GM21390 (cell line): ENCODE measurements around the gene CLDN6.
"Not testable (repeated sequence)": the region's sequence is repeated elsewhere in the genome, so short reads cannot be mapped to it uniquely, and the experiment has no call there.

ENCODE experiments used
- ATAC-seq: cut with Tn5 transposase; IDR thresholded peaks from one replicate; pipeline ENCODE4 v1.9.1; 2021; ENCODE audit not compliant: unreplicated experiment

CLDN6 gene

GRCh38 chr16:3052571-3053329 is 34.8 kb upstream of the CLDN6 start:
- not testable (repeated sequence) for ATAC-seq

DNA sequence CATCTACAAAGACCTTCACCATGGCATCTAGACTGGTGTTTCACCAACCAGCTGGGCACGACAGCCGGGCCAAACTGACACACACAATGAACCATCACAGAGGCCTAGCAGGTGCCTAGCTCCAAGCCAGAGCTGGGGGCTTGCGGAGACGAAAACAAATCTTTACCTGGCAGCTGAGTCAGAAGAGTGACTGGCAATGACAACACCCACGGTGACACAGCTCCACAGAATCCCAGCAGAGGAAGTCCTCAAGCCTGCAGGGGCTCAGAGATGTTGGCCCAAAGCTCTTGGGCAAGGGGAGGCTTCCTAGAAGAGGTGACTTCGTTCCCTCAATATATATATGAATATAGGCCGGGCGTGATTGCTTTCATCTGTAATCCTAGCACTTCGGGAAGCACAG is 33.5 kb upstream of the CLDN6 start:
- ATAC-seq, result no peak

GRCh38 chr16:3051009-3051408 is 33.0 kb upstream of the CLDN6 start:
- ATAC-seq, result no peak

- ATAC-seq, result no peak
Measured at GRCh38 chr16:3050487-3050886, 32.5 kb upstream of the CLDN6 start.

DNA sequence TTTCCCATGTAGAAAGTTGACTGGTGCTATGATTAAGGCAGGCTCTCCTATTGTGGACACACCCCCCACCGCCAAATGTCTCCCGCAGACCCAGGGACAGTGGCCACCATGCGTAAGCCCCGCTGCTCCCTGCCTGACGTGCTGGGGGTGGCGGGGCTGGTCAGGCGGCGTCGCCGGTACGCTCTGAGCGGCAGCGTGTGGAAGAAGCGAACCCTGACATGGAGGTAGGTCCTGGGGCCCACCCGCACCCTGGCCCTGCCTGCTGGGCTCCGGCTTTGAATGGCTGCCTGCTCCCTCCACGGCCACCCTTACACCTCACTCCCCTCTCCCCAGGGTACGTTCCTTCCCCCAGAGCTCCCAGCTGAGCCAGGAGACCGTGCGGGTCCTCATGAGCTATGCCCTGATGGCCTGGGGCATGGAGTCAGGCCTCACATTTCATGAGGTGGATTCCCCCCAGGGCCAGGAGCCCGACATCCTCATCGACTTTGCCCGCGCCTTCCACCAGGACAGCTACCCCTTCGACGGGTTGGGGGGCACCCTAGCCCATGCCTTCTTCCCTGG is 32.0 kb upstream of the CLDN6 start:
- ATAC-seq, result no peak

- ATAC-seq, result no peak
Measured at GRCh38 chr16:3047387-3047720, 29.4 kb upstream of the CLDN6 start.

DNA sequence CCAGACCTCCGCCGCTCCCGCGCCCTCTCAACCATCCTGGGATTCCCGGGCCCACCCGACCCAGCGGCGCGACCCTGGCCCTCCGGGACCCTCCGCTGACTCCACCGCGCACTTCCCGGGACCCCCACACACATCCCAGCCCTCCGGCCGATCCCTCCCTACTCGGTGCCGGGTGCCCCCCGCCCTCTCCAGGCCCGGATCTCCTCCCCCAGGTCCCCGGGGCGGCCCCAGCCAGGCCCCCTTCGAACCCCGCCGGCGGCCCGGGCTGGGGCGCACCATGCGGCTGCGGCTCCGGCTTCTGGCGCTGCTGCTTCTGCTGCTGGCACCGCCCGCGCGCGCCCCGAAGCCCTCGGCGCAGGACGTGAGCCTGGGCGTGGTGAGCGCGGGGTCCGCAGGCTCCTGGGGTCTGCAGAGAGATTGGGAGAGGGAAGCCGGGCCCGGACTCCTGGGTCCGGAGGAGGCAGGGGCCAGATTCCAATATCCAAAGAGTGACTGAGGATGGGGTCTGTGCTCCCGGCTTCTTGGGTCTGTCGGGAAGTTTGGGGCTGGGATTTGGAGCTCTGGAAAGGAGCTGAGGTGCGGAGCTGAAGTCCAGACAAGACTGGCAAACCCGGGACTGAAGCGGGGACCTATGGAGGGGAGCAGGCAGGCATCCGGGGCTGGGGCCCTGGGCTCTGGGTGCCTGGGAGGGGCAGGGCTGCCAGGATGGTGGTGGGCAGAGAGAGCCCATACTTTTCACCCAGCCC is 28.8 kb upstream of the CLDN6 start:
- no peak for ATAC-seq

DNA sequence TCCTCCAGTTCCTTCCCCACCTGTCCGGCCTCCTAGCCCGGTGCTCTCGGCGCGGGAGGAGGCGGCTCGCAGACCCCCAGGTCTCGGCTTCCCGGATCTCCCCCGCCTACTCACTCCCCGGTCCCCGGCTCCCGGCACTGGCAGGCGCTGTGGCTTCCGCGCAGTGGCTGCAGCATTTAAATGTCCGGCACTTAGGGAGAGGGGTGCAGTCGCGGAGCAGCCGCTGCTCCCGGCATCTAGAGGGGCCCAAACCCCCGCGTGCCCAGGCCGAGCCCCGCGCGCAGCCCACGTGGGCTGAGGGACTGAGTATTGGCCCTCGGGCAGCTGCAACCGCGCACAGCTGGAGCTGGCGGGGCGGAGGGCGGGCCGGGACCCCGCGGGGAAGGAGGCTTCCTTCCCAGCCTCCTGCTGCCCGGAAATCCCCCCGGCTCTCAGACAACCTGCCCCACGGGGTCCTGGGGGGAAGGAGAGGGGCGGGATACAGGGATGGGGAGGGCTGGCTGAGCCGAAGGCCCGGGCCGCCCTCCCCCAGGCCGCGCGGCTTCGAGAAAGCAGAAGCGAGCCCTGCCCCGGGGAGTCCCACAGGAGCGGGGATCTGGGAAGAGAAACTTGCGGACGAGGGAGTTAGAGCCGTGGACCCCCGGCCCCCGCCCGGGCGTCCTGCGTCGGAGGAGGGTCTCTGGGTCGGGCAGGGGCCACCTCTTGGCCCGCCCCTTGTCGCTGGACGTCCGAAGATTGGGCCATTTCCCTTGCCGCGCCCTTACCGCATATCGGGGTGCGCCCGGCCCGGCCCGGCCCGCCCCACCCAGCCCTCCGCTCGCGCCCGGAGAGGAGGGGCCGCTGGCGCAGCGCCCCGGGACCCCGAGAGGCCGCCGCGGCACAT is 28.0 kb upstream of the CLDN6 start, which contains the start of gene MMP25:
MMP25 (plus strand) TSS at position 804 of the 883 bp plus-strand sequence. CDS start 357 bp downstream, outside the sequence.
- ATAC-seq, result no peak

DNA sequence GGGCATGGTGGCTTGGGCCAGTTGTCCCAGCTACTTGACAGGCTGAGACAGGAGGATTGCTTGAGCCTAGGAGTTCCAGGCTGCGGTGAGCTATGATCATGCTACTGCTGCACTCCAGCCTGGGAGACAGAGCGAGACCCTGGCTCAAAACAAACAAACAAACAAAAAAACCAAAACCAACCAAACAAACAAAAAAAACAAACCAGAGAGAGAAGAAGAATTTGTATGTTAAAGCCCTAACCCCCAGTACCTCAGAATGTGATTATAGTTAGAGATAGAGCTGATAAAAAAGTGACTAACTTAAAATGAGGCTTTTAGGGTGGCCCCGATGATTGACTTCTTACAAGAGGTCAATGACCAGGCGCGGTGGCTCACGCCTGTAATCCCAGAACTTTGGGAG is 26.7 kb upstream of the CLDN6 start:
- no peak for ATAC-seq

- no peak for ATAC-seq
Measured at GRCh38 chr16:3042376-3042775, 24.4 kb upstream of the CLDN6 start.

GRCh38 chr16:3038896-3039295 is 20.9 kb upstream of the CLDN6 start:
- ATAC-seq, result no peak

GRCh38 chr16:3038256-3038655 is 20.3 kb upstream of the CLDN6 start:
- ATAC-seq, result no peak

DNA sequence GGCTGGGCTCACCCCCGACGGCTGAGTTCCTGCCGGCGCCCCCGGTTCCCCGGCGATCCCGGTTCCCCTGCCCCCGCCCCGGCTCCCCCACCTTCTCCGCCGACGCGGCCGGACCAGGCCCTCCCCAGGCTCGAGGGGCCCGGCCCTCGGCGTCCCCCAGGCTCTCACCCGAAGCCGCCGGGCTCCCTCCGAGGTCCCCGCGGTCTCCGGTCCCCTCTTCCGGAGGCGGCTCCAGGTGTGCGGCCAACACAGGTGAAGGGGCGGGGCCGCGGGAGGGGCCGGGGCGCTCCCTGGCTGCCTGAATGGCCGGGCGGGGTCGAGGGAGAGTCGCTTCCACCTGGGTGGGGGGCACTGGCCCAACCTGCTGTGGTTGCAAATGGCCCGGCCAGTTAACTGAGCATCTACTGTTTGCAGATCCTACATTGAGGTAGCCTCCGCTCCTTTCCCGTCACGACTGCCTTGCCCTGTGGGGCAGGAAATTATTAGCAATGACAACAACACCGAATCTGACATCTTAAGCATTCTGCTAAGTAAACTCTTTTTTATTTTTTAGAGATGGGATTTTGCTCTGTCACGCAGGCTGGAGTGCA is 18.8 kb upstream of the CLDN6 start, which contains the start of gene BICDL2:
BICDL2 (minus strand) TSS at position 219 of the 590 bp plus-strand sequence. CDS start 1,448 bp downstream, outside the sequence.
- no peak for ATAC-seq

- ATAC-seq, result no peak
Measured at GRCh38 chr16:3035972-3036725, 18.2 kb upstream of the CLDN6 start.

DNA sequence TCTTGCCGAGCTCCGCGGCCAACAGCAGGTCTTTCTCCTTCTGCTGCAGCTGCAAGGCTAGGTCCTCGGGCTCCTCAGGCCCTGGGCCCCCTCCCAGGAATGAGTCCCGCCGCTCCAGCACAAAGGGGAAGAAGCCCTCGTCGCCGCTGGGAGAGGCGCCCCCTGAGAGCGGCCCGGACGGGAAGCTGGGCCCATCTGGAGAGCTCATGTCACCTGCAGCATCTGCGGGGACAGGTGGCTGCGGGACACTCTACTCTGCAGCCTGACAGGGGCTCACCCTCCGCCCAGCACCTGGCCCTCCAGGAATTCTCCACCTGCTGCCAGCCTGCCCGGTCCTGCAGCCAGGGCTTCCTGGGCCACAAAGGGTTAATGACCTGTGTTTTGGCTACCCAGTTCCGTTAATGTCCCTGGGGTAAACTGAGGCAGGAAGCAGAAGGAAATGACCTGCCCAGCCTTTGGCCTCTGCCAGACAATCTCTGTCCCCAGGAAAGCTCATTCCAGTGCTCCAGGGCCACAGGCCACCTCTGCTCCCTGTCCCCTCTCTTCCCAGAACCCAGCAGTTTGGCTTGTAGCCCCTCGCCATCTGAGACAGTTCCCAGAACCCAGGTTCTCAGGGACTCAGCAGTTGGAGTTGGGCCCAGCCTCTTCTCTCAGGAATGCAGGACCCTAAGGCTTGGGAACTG is 17.4 kb upstream of the CLDN6 start:
- ATAC-seq, result no peak

GRCh38 chr16:3032624-3033023 is 14.6 kb upstream of the CLDN6 start:
- no peak for ATAC-seq

GRCh38 chr16:3030222-3031212 is 12.5 kb upstream of the CLDN6 start:
- ATAC-seq, result no peak
